Activated CD8-positive, alpha-beta memory T cell treated with anti-CD3 and anti-CD28 coated beads, Interleukin-2, amount 50 U/mL, for 24 hours (primary cell): ENCODE results near the gene ARL4D.
"Not testable (repeated sequence)": the region's sequence is repeated elsewhere in the genome, so short reads cannot be mapped to it uniquely, and the experiment has no call there.

Source experiments
- DNase-seq: peaks from one replicate; pipeline ENCODE4 v3.0.0-alpha.2; 2020; ENCODE audit errors: extremely low read depth

Gene ARL4D

GRCh38 chr17:43395165-43395564 lies 3.6 kb upstream of the ARL4D start:
- DNase-seq = no peak

- no peak for DNase-seq
Measured at GRCh38 chr17:43396491-43397060, 2.2 kb upstream of the ARL4D start.

DNA sequence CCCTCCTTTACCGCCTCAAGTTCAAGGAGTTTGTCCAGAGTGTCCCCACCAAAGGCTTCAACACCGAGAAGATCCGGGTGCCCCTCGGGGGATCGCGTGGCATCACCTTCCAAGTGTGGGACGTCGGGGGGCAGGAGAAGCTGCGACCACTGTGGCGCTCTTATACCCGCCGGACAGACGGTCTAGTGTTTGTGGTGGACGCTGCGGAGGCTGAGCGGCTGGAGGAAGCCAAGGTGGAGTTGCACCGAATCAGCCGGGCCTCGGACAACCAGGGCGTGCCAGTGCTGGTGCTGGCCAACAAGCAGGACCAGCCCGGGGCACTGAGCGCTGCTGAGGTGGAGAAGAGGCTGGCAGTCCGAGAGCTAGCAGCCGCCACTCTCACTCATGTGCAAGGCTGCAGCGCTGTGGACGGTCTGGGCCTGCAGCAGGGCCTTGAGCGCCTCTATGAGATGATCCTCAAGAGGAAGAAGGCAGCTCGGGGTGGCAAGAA lies 1.1 kb downstream of the ARL4D start:
- DNase-seq = no peak

DNA sequence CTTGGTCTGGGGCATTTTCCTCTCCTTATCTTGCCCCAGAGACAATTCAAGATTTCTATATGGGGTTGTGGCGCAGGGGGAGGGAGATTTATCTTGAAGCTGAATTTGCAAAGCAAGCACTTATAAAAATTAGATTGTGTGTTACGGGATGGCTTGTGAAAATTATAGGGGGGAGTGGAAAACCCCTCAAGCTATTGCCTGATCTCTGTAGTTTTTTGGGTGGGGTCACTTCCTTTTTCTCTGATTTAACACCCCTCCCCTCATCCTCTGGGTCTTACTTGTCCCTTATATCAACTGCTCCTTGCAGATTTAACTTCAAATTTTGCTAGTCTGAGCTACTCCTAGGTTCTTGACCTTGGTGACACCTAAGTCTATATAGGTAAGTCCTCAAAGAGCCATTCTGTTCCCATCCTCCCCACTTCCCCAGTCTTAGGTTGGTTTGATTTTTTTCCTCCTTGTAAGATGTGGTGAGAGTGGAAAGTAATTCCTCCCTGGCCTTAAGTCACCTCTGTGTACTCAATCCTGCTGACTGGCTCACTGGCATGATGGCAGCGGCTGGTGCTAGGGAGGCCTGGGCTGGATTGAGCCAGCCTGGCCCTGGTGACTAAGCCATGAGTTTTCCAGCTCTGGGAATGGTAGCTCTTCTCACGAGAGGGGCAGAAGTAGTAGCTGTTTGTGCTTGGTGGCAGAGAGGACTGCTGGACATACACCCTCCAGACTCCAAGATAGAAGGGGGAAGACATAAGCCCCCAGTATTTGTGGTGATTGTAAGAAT lies 2.3 kb downstream of the ARL4D start:
- no peak for DNase-seq

- DNase-seq = no peak
Measured at GRCh38 chr17:43402078-43402477, 3.3 kb downstream of the ARL4D start.

DNA sequence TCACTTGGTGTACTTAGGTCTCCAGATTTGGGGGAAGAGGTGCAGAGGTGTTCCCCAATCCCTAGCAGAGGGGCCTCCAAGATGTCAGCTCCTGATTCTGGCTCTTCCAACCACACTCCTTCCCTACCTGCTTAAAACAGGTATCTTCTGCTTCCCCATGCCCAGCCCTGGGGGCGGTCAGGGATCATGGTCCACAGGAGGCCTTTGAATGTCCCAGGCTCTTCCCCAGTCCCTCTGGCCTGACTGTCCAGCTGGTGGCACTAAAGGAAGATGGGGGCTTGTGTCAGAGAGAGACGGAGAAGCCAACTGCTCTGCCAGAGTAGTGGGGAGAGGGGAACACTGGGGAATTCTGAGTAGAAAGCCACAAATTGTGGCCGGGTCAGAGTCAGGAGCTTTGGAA lies 3.8 kb downstream of the ARL4D start:
- no peak for DNase-seq

GRCh38 chr17:43403846-43404245 lies 5.1 kb downstream of the ARL4D start:
- no peak for DNase-seq

DNA sequence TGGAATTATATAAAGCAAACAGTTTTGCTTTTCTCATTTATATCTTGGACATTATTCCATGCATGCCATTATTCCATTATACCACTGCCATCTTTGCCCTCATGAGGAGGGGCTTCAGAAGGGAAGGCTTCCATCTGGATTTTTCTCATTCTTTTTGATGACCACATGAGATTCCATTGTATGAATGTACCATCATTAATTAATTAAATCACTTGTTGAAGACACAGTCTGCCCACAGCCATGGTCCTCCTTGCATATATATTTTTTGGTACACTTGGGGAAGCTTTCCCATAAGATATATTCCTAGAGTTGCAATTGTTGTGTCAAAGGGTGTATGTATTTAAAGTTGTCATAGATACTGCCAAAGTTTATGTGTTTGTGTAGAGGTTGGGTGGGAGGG lies 7.1 kb downstream of the ARL4D start:
- no peak for DNase-seq

DNA sequence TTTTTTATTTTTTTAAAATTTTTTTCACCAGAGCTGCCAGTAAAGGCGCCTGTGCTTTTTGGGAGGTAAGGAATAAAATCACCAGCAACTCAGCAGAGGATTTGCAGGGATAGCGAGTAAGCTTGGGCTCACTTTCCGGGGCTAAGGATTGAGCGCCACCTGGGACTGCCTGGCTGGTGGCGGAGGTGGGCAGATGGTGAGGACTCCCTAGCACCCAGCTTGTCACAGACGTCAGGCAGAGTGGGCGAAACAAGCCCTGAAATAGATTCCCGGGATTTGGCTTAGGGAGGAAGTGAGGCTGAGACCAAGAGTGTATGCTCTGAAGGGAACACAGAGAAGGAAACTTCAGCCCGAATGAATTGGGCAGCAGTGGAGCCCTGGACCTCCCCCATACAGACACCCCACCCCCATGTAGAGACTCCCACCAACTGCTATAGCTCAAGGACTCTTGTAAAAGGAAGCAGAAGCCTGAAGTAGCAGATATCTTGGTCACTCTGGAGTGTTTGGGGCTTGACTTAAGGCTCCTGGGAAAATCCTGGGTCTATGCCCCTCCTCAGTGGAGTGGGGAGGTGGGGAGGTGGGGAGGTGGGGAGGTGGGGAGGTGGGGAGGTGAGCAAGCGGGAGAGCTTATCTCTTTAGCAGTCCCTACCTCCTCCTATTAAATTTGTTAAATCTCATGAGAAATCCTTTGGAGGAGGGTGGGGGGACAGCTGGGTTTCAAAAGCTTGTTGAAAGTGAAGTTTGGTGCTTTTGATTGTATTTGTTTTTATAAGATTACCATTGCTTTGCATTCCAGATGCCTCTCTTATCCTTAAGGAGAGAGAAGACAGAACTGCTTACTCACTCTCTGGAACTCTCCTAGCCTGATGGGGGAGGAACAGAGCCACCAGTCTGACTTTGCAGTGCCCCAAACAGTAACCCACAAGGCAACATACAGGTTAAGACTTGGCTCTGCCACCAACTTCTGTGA lies 8.2 kb downstream of the ARL4D start:
- no peak for DNase-seq

- DNase-seq = no peak
Measured at GRCh38 chr17:43409131-43409530, 10.3 kb downstream of the ARL4D start.

GRCh38 chr17:43410557-43411368 lies 12.0 kb downstream of the ARL4D start:
- DNase-seq = no peak

- DNase-seq = no peak
Measured at GRCh38 chr17:43411369-43411677, 12.5 kb downstream of the ARL4D start.

DNA sequence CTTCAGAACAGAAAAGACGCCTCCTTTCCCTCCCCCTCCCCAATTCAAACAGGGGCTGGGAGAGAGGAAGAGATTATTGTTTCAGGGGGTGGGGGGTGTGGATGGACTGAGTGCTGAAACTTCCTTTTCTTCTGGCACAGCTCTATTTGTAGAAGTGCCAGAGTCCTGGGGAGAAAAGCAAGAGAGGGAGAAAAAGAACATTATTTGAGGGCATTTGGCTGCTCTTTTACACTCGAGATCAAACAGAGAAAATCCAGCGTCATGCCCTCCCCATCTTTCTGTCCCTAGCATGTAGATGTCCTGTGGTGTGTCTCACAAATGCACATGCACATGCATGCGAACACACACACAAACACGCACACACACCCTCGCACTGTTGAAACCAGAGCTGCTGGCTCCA lies 13.0 kb downstream of the ARL4D start:
- DNase-seq = no peak

DNA sequence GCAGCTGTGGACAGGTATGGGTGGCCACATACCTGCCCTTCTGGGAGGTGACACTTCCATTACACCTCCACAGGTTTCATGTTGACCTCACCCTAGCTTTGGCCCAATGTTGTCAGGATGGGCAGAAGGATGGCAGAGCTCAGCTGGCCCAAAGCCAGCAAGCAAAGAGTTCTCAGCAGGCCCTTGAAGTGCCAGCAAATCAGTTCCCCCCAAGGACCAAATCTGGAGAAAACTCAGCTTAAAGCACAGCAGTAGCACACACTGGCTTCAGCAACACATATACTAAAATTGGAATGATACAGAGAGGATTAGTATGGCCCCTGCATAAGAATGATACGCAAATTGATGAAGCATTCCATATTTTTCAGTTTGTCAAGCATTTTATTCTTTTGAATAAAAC lies 13.4 kb downstream of the ARL4D start:
- no peak for DNase-seq

DNA sequence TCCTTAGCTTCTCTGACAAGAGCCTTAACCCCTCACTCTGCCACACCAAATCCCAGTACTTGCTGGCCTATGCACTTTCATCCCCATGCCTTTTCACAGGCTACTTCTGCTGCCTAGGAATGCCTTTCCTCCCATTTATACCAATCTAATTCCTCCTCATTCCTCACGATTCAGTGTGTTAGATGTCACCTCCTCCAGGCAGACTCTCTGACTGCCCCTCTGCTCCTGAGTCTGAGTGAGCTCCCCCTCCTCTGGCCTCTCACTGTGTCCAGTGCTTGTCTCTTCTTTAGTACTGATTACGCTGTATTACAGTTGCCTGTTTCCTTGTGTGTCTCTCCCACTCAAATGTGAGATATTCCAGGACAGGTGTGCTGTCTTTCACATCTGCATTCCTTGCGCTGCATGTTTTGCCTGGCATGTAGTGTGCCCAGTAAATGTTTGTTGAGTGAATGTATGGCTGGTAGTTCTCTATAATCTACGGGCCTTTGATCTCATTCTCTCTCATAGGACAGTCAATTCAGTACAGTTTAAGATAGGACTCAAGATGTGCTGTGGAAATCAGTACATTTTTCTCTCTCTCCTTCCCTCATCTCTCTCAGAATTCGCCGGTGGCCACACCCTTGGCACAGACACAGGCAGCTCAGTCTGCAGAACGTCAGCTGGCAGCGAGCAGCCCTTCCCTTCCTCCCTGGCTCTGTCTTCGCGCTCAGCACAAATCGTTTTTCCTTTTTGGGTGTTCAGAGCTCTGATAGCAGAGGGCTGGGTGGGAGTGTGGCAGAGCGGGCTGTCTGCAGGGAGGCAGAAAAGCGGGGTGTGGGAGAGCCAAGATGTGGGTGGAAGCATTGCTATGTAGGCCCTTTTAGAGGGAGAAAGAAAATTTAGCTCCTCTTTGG lies 18.5 kb downstream of the ARL4D start:
- no peak for DNase-seq

DNA sequence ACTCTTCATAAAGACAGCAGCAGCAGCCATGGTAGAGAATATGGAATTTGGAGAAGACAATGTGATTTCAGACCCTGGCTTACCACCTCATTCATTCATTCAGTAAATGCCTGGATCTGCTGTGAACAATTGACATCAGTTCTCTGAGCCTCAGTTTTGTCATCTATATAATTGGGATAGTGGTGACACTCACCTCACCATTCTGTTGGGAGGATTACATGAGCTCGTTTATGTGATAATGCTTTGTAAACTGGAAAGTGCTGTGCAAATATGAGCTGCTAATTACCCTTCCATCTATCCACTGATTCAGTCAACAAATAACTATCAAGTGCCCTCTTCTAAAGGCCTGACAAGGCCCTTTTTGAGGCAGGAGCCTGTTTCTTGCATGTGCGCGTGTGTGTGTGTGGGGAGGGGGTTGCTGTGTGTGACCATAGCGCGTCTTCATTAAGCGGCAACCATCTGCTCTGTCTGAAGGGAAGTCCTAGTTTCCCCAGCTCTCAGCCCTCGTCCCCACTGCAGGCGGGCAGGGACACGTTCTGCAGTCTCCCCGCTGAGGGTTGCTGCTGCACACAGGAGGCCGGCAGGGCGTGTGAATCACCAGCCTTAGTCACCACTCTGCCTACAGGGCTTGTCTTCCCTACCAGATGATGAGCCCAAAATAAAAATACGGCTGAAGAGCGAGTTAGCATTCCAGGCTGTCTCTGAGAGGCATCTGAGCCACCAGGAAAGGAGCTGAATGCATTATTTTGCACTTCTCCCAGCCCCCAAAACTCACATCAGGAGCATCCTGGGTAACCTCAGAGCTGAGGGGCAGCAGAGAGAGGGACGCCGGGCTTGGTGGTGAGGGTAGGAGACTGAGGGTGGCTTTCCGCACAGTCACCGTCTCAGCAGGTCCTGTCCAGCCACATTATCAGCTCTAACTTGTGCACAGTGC lies 19.9 kb downstream of the ARL4D start:
- DNase-seq = no peak

GRCh38 chr17:43419375-43419882 lies 20.6 kb downstream of the ARL4D start:
- not testable (repeated sequence) for DNase-seq

DNA sequence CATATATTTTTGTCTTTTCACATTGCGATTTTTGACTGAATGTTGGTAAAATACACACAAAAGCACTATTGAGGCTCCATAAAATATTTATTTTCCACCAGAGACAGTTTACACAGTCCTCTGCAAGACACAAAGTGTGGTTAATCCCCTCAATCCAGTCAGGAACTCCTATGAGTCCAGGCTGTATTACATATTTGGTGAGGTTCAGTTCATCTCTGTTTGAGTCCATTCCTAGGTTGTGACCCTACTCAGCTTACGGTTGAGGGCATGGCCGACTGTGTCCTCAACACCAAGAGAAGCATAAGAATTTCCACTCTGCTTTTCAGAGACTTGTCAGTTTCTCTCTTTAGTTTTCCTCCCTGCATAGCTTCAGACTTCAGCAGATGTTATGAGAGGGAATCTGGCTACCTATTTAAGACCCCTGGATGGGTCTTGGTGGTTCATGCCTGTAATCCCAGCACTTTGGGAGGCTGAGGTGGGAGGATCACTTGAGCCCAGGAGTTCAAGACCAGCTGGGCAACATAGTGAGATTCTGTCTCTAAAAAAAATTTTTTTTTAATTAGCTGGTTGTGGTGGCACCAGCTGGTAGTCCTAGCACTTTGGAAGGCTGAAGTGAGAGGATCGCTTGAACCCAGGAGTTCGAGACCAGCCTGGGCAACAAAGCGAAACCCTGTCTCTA lies 25.1 kb downstream of the ARL4D start:
- no peak for DNase-seq
